HepG2 (cell line): ENCODE data around the gene LMF2. TPM values are rescaled to one million over a fixed set of nuclear protein-coding genes. Genes with fewer than 3 reads are reported as not detected.

Experiments used
- CTCF ChIP-seq: sonication (generic); formaldehyde crosslinking; IDR thresholded peaks from 2 replicates; pipeline ENCODE4 v1.5.0; 2020; ENCODE audit warnings: mild to moderate bottlenecking, missing genetic modification reagents, moderate library complexity
- HDAC6 ChIP-seq: fragments of 200-600 bp; sonication (generic); IDR thresholded peaks from 2 replicates; pipeline ENCODE4 v1.7.0; 2017; ENCODE audit warnings: mild to moderate bottlenecking, antibody characterized with exemption, low read length, low read depth
- KLF9 ChIP-seq: IDR thresholded peaks from 2 replicates; pipeline ENCODE4 v1.6.1; 2016; ENCODE audit warnings: low read depth
- LRRFIP1 ChIP-seq: sonication (generic); formaldehyde crosslinking; conservative IDR thresholded peaks from 2 replicates; pipeline ENCODE4 v1.4.0; 2020; ENCODE audit warnings: missing genetic modification reagents
- POGK ChIP-seq: sonication (generic); formaldehyde crosslinking; conservative IDR thresholded peaks from 2 replicates; pipeline ENCODE4 v1.8.0; 2022; ENCODE audit warnings: mild to moderate bottlenecking, moderate library complexity, missing genetic modification reagents
- ZBTB10 ChIP-seq: sonication (generic); formaldehyde crosslinking; IDR thresholded peaks from 2 replicates; pipeline ENCODE4 v1.4.0; 2020; ENCODE audit warnings: missing genetic modification reagents, borderline replicate concordance
- ZNF121 ChIP-seq: sonication (generic); formaldehyde crosslinking; IDR thresholded peaks from 2 replicates; pipeline ENCODE4 v1.5.0; 2020; ENCODE audit warnings: mild to moderate bottlenecking, missing genetic modification reagents
- ZNF142 ChIP-seq: sonication (generic); formaldehyde crosslinking; IDR thresholded peaks from 2 replicates; pipeline ENCODE4 v1.4.0; 2020; ENCODE audit warnings: missing genetic modification reagents
- ZNF746 ChIP-seq: sonication (generic); formaldehyde crosslinking; IDR thresholded peaks from 2 replicates; pipeline ENCODE4 v1.8.0; 2022; ENCODE audit warnings: mild to moderate bottlenecking, missing genetic modification reagents
- polyA plus RNA-seq, 8 experiments: library from polyadenylated mRNA; depleted of rRNA in 3 of 8; stranded (reverse) in 7 of 8; unstranded in 1 of 8; fragments of >200 nt; fragmentation: Illumina TruSeq in 4 of 8; extraction: Trizol in 4 of 8; gene quantifications; 2 replicates each; pipeline versions ENCODE4 v1.2.1 to v1.2.3, GENCODE V29; 2011 to 2016; ENCODE audit warnings: low read depth in 4 of 8, missing spikeins in 1 of 8, mixed read lengths in 1 of 8; ENCODE audit not compliant: insufficient read depth in 1 of 8
- total RNA-seq, 5 experiments: library from RNA; depleted of rRNA; stranded (reverse); fragments of >200 nt; fragmentation: Illumina TruSeq; extraction: Trizol; gene quantifications; 2 replicates each; pipeline ENCODE4 v1.2.3, GENCODE V29; 2016; ENCODE audit warnings: low read depth in 1 of 5
- TF ChIP-seq, protein P1 (sequence below): sonication (generic); formaldehyde crosslinking; IDR thresholded peaks from 2 replicates; pipeline ENCODE4 v1.4.0; 2020; ENCODE audit warnings: missing genetic modification reagents, low read depth, mild to moderate bottlenecking, borderline replicate concordance

The LMF2 gene
- total and polyA plus RNA-seq, 2 of the 13 experiments (the other 11 are each of a cell fraction or from before 2014, with no cell fraction given) = 23.3 to 30.6 TPM

DNA sequence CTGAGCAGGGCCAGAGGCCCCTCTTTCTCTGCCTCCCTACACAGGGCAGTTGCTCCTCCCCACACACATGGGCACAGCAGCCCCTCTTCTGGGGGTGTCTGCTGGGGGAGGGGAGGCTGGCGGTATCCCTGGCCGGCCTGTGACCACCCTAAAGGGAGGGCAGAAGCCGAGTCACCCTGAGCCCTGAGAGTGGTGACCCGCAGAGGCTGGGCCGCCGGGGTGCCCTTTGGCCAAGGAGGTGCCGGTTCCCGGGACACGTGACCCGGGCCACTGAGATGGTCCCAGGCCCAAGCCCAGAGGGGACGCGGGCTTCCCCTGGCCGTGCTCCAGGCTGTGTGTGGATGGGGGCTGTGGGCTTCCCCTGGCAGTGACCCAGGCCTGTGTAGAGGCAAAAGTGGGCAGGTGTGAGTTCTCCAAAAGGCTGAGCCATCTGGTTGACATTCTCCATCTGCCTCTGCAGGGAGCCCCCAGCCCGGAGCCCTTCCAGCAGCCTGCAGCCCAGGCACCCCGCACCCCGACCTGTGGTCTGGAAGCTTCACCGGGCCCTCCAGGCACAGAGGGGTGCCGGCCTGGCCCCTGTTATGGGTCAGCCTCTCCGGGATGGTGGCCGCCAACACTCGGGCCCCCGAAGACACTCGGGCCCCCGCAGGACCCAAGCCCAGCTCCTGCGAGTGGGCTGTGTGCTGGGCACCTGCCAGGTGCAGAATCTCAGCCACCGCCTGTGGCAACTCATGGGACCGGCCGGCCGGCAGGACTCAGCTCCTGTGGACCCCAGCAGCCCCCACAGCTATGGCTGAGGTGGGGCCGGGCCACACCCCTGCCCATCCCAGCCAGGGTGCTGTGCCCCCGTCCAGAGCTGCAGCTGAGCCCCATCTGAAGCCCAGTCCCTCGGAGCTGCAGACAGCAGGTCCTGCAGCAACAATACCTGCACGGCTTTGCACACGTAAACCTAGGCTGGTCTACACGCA is 25.1 kb downstream of the LMF2 start (continued):
- TF ChIP-seq, protein P1, sequence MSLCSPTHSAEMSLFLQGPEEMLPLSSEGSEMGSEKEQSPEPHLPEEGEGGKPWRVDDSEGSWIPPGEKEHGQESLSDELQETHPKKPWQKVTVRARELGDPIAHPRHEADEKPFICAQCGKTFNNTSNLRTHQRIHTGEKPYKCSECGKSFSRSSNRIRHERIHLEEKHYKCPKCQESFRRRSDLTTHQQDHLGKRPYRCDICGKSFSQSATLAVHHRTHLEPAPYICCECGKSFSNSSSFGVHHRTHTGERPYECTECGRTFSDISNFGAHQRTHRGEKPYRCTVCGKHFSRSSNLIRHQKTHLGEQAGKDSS = no peak
- TF ChIP-seq ZNF121 (CRISPR knock-in tag) (no peak), KLF9 (CRISPR knock-in tag) (no peak), POGK (CRISPR knock-in tag) (peak; percentile 59; the same call in 1 of the 2 replicates), CTCF (CRISPR knock-in tag) (no peak), HDAC6 (no peak), ZNF746 (CRISPR knock-in tag) (no peak), ZBTB10 (peak; percentile 48; the same call in 1 of the 2 replicates), LRRFIP1 (no peak), ZNF142 (no peak)
